Prostate gland (tissue), 2 donors: ENCODE measurements around the gene PRR12.

Experiments used
- POLR2AphosphoS5 ChIP-seq: sonication (generic); formaldehyde crosslinking; IDR thresholded peaks from one replicate; pipeline ENCODE4 v1.6.1; 2017; ENCODE audit warnings: antibody characterized with exemption
- TF ChIP-seq, protein P1 (sequence below), 4 experiments: fragments of 200-600 bp in 2 of 4; fragments of 450-650 bp in 2 of 4; sonication (generic) in 2 of 4; IDR thresholded peaks; 1 replicate in 3 of 4; 2 replicates in 1 of 4; pipeline ENCODE4 v1.5.1; 2016 to 2019; ENCODE audit warnings: antibody characterized with exemption in 4 of 4, mild to moderate bottlenecking in 2 of 4, moderate library complexity in 2 of 4

DNA sequence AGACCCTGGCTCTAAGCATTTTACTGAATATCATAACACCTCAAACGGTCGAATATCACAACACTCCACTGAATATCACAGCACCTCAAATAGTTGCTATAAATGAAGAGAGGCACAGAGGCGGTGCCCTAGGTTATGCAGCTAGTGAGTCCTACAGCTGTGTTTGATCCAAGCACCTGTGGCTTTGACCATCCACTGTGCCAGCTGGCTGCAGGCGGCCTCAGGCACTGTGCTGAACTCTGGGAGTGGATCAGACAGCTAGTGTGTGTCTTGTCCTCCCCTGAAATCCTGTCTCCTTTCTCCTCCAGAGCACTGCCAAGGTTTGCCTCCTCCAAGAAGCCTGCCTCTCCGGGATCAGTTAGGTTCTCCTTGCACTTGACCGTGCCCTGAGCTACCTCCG, 18.0 kb upstream of the PRR12 start:
- no peak for TF ChIP-seq POLR2AphosphoS5
- TF ChIP-seq, protein P1, sequence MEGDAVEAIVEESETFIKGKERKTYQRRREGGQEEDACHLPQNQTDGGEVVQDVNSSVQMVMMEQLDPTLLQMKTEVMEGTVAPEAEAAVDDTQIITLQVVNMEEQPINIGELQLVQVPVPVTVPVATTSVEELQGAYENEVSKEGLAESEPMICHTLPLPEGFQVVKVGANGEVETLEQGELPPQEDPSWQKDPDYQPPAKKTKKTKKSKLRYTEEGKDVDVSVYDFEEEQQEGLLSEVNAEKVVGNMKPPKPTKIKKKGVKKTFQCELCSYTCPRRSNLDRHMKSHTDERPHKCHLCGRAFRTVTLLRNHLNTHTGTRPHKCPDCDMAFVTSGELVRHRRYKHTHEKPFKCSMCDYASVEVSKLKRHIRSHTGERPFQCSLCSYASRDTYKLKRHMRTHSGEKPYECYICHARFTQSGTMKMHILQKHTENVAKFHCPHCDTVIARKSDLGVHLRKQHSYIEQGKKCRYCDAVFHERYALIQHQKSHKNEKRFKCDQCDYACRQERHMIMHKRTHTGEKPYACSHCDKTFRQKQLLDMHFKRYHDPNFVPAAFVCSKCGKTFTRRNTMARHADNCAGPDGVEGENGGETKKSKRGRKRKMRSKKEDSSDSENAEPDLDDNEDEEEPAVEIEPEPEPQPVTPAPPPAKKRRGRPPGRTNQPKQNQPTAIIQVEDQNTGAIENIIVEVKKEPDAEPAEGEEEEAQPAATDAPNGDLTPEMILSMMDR (IDR thresholded peaks at IDR 0.05), result no peak
